ENCODE results near the gene TMPRSS12.

DNA sequence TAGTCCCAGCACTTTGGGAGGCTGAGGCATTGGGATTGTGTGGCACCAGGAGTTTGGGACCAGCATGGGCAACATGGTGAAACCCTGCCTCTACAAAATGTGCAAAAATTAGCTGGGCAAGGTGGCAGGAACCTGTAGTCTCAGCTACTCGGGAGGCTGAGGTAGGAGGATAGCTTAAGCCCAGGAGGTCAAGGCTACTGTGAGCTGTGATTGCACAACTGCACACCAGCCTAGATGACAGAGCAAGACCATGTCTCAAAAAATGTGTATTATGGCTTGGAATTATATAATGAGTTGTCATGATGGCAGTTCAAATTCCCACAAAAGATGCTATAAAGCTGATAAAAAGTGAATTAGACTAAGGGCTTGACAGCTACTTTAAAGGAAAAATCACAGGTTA is 20.6 kb upstream of the TMPRSS12 start:
- TF ChIP-seq HCFC1 (IDR thresholded peaks at IDR 0.05; ENCODE audit: low read depth, low read length) (no peak), ELF4 (CRISPR knock-in tag; IDR thresholded peaks at IDR 0.05) (no peak), BDP1 (IDR thresholded peaks at IDR 0.05; ENCODE audit: insufficient read depth, insufficient read length) (no peak), E2F8 (IDR thresholded peaks at IDR 0.05; ENCODE audit: low read depth, partially characterized antibody) (no peak), ZC3H11A (IDR thresholded peaks at IDR 0.05; ENCODE audit: low read depth, low read length) (no peak), EZH2 (IDR thresholded peaks at IDR 0.05; ENCODE audit: borderline replicate concordance, low read depth, low read length) (no peak), FOXK2 (conservative IDR thresholded peaks at IDR 0.05 in 1 of 2, IDR thresholded peaks at IDR 0.05 in 1 of 2; ENCODE audit: low read depth in 2 of 2) (no peak), ZNF121 (CRISPR knock-in tag; conservative IDR thresholded peaks at IDR 0.05) (no peak), CTCF (IDR thresholded peaks at IDR 0.05 in 2 of 3, conservative IDR thresholded peaks at IDR 0.05 in 1 of 3; ENCODE audit: insufficient read depth in 2 of 3, low read depth in 1 of 3, low read length in 3 of 3) (no peak)
- TF ChIP-seq, protein P1, sequence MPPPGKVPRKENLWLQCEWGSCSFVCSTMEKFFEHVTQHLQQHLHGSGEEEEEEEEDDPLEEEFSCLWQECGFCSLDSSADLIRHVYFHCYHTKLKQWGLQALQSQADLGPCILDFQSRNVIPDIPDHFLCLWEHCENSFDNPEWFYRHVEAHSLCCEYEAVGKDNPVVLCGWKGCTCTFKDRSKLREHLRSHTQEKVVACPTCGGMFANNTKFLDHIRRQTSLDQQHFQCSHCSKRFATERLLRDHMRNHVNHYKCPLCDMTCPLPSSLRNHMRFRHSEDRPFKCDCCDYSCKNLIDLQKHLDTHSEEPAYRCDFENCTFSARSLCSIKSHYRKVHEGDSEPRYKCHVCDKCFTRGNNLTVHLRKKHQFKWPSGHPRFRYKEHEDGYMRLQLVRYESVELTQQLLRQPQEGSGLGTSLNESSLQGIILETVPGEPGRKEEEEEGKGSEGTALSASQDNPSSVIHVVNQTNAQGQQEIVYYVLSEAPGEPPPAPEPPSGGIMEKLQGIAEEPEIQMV (tag; conservative IDR thresholded peaks at IDR 0.05; ENCODE audit: low read depth) = no peak
- TF ChIP-seq, protein P2, sequence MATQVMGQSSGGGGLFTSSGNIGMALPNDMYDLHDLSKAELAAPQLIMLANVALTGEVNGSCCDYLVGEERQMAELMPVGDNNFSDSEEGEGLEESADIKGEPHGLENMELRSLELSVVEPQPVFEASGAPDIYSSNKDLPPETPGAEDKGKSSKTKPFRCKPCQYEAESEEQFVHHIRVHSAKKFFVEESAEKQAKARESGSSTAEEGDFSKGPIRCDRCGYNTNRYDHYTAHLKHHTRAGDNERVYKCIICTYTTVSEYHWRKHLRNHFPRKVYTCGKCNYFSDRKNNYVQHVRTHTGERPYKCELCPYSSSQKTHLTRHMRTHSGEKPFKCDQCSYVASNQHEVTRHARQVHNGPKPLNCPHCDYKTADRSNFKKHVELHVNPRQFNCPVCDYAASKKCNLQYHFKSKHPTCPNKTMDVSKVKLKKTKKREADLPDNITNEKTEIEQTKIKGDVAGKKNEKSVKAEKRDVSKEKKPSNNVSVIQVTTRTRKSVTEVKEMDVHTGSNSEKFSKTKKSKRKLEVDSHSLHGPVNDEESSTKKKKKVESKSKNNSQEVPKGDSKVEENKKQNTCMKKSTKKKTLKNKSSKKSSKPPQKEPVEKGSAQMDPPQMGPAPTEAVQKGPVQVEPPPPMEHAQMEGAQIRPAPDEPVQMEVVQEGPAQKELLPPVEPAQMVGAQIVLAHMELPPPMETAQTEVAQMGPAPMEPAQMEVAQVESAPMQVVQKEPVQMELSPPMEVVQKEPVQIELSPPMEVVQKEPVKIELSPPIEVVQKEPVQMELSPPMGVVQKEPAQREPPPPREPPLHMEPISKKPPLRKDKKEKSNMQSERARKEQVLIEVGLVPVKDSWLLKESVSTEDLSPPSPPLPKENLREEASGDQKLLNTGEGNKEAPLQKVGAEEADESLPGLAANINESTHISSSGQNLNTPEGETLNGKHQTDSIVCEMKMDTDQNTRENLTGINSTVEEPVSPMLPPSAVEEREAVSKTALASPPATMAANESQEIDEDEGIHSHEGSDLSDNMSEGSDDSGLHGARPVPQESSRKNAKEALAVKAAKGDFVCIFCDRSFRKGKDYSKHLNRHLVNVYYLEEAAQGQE (IDR thresholded peaks at IDR 0.05; ENCODE audit: borderline replicate concordance) = no peak
- TF ChIP-seq, protein P2 (CRISPR knock-in tag; IDR thresholded peaks at IDR 0.05; ENCODE audit: low read depth) = no peak
- TF ChIP-seq, protein P3, sequence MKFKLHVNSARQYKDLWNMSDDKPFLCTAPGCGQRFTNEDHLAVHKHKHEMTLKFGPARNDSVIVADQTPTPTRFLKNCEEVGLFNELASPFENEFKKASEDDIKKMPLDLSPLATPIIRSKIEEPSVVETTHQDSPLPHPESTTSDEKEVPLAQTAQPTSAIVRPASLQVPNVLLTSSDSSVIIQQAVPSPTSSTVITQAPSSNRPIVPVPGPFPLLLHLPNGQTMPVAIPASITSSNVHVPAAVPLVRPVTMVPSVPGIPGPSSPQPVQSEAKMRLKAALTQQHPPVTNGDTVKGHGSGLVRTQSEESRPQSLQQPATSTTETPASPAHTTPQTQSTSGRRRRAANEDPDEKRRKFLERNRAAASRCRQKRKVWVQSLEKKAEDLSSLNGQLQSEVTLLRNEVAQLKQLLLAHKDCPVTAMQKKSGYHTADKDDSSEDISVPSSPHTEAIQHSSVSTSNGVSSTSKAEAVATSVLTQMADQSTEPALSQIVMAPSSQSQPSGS (CRISPR knock-in tag; IDR thresholded peaks at IDR 0.05) = no peak
